A549 (cell line): Measurements from ENCODE around the gene ID3. TPM values are rescaled to one million over a fixed set of nuclear protein-coding genes. Genes with fewer than 3 reads are reported as not detected.

ENCODE experiments used
- ATAC-seq, 2 experiments: fragments of 200-7000 bp in 1 of 2; fragments of >200 bp in 1 of 2; cut with Nextera tagmentation in 1 of 2; cut with Tn5 transposase in 1 of 2; 3 replicates each; pipeline versions ENCODE4 v1.8.0 to v1.9.1; 2018 to 2020; ENCODE audit warnings: mild to moderate bottlenecking in 1 of 2, moderate library complexity in 1 of 2
- CTCF ChIA-PET: fragments of 300-600 bp; sonication (Branson Sonifier 250); formaldehyde crosslinking; extraction: SDS; loops from one replicate; lab custom pipeline; 2021; ENCODE audit warnings: antibody characterized with exemption, inconsistent platforms; lab: Yijun Ruan, JAX
- POLR2A ChIA-PET: fragments of 350-600 bp; formaldehyde crosslinking; extraction: SDS; loops from one replicate; lab custom pipeline; 2021; ENCODE audit warnings: antibody characterized with exemption, inconsistent platforms; lab: Yijun Ruan, JAX
- DNase-seq, 2 experiments: peaks; one replicate each; pipeline versions ENCODE4 v3.0.0 to v3.0.0-alpha.2; 2011 to 2016; ENCODE audit warnings: low read depth in 1 of 2, low spot score in 1 of 2
- FAIRE-seq: peaks from 2 replicates; lab custom pipeline; 2011; peaks lifted over from hg19 to GRCh38; lab: Jason Lieb, UNC
- H3K27ac ChIP-seq, 2 experiments: fragments of >200 bp; sonication (Bioruptor Twin); formaldehyde crosslinking; 3 replicates each; pipeline ENCODE4 v1.5.1; 2016 to 2017
- H3K4me1 ChIP-seq: fragments of >200 bp; sonication (Bioruptor Twin); formaldehyde crosslinking; 3 replicates; pipeline ENCODE4 v1.6.1; 2016
- H3K4me2 ChIP-seq: fragments of >200 bp; sonication (Bioruptor Twin); formaldehyde crosslinking; 3 replicates; pipeline ENCODE4 v1.6.1; 2016
- H3K4me3 ChIP-seq: fragments of >200 bp; sonication (Bioruptor Twin); formaldehyde crosslinking; 3 replicates; pipeline ENCODE4 v1.5.1; 2016
- H3K9me3 ChIP-seq: fragments of >200 bp; sonication (Bioruptor Twin); formaldehyde crosslinking; 3 replicates; pipeline ENCODE4 v1.6.1; 2016
- CBX8 ChIP-seq: fragments of 200-600 bp; sonication (generic); IDR thresholded peaks from 2 replicates; pipeline ENCODE4 v1.6.1; 2016
- CHD2 ChIP-seq: fragments of 150-350 bp; IDR thresholded peaks from 2 replicates; pipeline ENCODE4 v1.6.1; 2014; ENCODE audit warnings: low read length; ENCODE audit not compliant: partially characterized antibody
- CHD4 ChIP-seq: fragments of 200-600 bp; sonication (generic); IDR thresholded peaks from 2 replicates; pipeline ENCODE4 v1.6.1; 2016; ENCODE audit warnings: antibody characterized with exemption, mild to moderate bottlenecking, borderline replicate concordance
- EHF ChIP-seq: fragments of 250-450 bp; sonication (Bioruptor Pico); IDR thresholded peaks from 2 replicates; pipeline ENCODE4 v1.5.0; 2020; ENCODE audit warnings: mild to moderate bottlenecking
- EHMT2 ChIP-seq: fragments of 200-600 bp; sonication (generic); IDR thresholded peaks from 2 replicates; pipeline ENCODE4 v1.6.1; 2016; ENCODE audit warnings: antibody characterized with exemption, low read depth, mild to moderate bottlenecking, moderate library complexity
- FOSL2 ChIP-seq, 2 experiments: fragments of 450-650 bp in 1 of 2; fragments of >200 bp in 1 of 2; sonication (Bioruptor Twin) in 1 of 2; formaldehyde crosslinking; IDR thresholded peaks; 2 replicates each; pipeline versions ENCODE4 v1.5.0 to v1.6.1; 2016 to 2020; ENCODE audit warnings: mild to moderate bottlenecking in 1 of 2, moderate library complexity in 1 of 2
- FOXS1 ChIP-seq: fragments of 250-450 bp; sonication (Bioruptor Pico); IDR thresholded peaks from 2 replicates; pipeline ENCODE4 v1.5.0; 2020; ENCODE audit warnings: mild to moderate bottlenecking, moderate library complexity
- GATA3 ChIP-seq: IDR thresholded peaks from 2 replicates; pipeline ENCODE4 v1.6.1; 2012; ENCODE audit warnings: borderline replicate concordance
- HEYL ChIP-seq: fragments of 250-450 bp; sonication (Bioruptor Pico); IDR thresholded peaks from 2 replicates; pipeline ENCODE4 v1.8.0; 2021; ENCODE audit warnings: mild to moderate bottlenecking, moderate library complexity
- HOXA7 ChIP-seq: fragments of 250-450 bp; sonication (Bioruptor Pico); IDR thresholded peaks from 2 replicates; pipeline ENCODE4 v1.5.0; 2020; ENCODE audit warnings: mild to moderate bottlenecking, moderate library complexity
- HOXB13 ChIP-seq: fragments of 250-450 bp; sonication (Bioruptor Pico); IDR thresholded peaks from 2 replicates; pipeline ENCODE4 v1.5.0; 2020; ENCODE audit warnings: low read depth, mild to moderate bottlenecking, moderate library complexity
- MAFK ChIP-seq: fragments of 450-650 bp; IDR thresholded peaks from 2 replicates; pipeline ENCODE4 v1.6.1; 2014; ENCODE audit not compliant: partially characterized antibody
- NFE2L2 ChIP-seq: fragments of 150-350 bp; conservative IDR thresholded peaks from 2 replicates; pipeline ENCODE4 v1.6.1; 2014; ENCODE audit warnings: low read length
- NPAS2 ChIP-seq: fragments of 250-450 bp; sonication (Bioruptor Pico); IDR thresholded peaks from 2 replicates; pipeline ENCODE4 v1.8.0; 2022; ENCODE audit warnings: mild to moderate bottlenecking, moderate library complexity, borderline replicate concordance
- NR3C1 ChIP-seq: fragments of >200 bp; sonication (Bioruptor Twin); formaldehyde crosslinking; IDR thresholded peaks from 3 replicates; pipeline ENCODE4 v1.6.1; 2017
- RCOR1 ChIP-seq: fragments of 150-350 bp; IDR thresholded peaks from 2 replicates; pipeline ENCODE4 v1.6.1; 2014; ENCODE audit warnings: antibody characterized with exemption, low read length, low read depth
- SREBF2 ChIP-seq: fragments of 450-650 bp; IDR thresholded peaks from 2 replicates; pipeline ENCODE4 v1.6.1; 2014; ENCODE audit warnings: mild to moderate bottlenecking, moderate library complexity
- TFCP2L1 ChIP-seq: fragments of 250-450 bp; sonication (Bioruptor Pico); IDR thresholded peaks from 2 replicates; pipeline ENCODE4 v1.5.0; 2021; ENCODE audit warnings: mild to moderate bottlenecking
- ZSCAN20 ChIP-seq: fragments of 250-450 bp; sonication (Bioruptor Pico); IDR thresholded peaks from 2 replicates; pipeline ENCODE4 v1.8.0; 2022; ENCODE audit warnings: mild to moderate bottlenecking, moderate library complexity
- WGBS: methylation state at CpG from one replicate; pipeline ENCODE4 v1.1.6; 2017; ENCODE audit errors: missing lambda C conversion rate; 5-methylcytosine and 5-hydroxymethylcytosine counted together
- polyA plus RNA-seq, 4 experiments: library from polyadenylated mRNA; depleted of rRNA in 3 of 4; stranded (reverse); fragments of >200 nt; fragmentation: RNase III in 1 of 4; extraction: RNeasy Plus Mini Kit Qiagen cat#74134 plus additional on column Dnase treatment in 1 of 4; gene quantifications; 2 replicates in 3 of 4; 3 replicates in 1 of 4; pipeline ENCODE4 v1.2.3, GENCODE V29; 2011 to 2017
- TF ChIP-seq, protein P1 (sequence below): fragments of >200 bp; sonication (Bioruptor Twin); formaldehyde crosslinking; IDR thresholded peaks from 3 replicates; pipeline ENCODE4 v1.5.1; 2016

ID3 gene
- polyA plus RNA-seq, 2 of the 4 experiments (the other 2 are of a cell fraction) = 171 to 336 TPM

DNA sequence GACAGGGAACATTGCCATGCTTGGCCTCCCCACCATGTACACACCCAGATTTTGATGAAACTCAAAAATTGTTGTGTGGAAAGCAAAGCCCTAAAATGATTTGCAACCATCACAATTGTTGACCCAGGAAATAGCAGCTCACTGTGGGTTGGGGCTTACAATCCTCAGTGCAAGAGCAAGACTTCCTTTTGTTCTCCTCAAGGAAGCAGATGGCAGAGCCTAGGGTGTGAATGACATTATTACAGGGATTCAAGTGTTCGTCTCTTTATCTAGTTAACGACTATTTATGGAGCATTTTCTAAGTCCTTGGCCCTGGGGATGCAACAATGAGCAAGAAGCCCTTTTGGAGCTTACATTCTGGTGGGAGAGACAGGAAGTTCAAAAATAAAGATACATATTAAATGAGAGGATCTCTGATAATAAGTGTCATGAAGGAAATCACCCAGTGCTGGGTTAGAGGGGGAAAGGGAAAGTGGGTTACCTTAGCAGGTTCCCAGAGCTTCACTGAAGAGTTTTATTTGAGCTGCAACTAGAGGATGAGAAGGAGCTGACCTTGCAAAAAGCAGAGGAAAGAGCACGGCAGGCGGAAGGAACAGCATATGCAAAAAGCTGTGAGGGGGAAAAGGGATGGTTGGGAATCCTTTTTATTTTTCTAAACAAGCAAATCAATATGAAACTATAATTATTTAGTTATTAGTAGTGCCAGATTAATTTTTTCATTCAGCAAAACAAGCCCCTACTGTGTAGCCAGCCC is 38.5 kb upstream of the ID3 start:
- ATAC-seq (no peak), DNase-seq (no peak)
- CTCF ChIA-PET = interaction anchor here (0.5 to 12.8 kb wide), 4 partner anchors 15 to 53 kb away, joined by 4 to 143 read pairs (median 7); no protein-coding TSS in a partner anchor
- TF ChIP-seq HEYL (CRISPR knock-in tag) (no peak), RCOR1 (no peak), MAFK (peak; percentile 86)
- TF ChIP-seq, all 56 proteins: peak for 1
- Histone ChIP-seq H3K27ac (peak overlapping the region; percentile 96 to 100), H3K4me2 (peak overlapping the region; percentile 31), H3K4me1 (peaks cover 68% of the 10 kb centered on the region), H3K4me3 (no peak overlapping the region), H3K9me3 (no peaks in the 10 kb centered on the region)
- WGBS = 79% methylated on average over 4 of the region's 4 CpGs
- no peak for FAIRE-seq
- POLR2A ChIA-PET = interaction anchor here (2.1 to 2.3 kb wide), 2 partner anchors 38 to 43 kb away, joined by 7 to 10 read pairs; partner anchors contain the start of gene ID3

DNA sequence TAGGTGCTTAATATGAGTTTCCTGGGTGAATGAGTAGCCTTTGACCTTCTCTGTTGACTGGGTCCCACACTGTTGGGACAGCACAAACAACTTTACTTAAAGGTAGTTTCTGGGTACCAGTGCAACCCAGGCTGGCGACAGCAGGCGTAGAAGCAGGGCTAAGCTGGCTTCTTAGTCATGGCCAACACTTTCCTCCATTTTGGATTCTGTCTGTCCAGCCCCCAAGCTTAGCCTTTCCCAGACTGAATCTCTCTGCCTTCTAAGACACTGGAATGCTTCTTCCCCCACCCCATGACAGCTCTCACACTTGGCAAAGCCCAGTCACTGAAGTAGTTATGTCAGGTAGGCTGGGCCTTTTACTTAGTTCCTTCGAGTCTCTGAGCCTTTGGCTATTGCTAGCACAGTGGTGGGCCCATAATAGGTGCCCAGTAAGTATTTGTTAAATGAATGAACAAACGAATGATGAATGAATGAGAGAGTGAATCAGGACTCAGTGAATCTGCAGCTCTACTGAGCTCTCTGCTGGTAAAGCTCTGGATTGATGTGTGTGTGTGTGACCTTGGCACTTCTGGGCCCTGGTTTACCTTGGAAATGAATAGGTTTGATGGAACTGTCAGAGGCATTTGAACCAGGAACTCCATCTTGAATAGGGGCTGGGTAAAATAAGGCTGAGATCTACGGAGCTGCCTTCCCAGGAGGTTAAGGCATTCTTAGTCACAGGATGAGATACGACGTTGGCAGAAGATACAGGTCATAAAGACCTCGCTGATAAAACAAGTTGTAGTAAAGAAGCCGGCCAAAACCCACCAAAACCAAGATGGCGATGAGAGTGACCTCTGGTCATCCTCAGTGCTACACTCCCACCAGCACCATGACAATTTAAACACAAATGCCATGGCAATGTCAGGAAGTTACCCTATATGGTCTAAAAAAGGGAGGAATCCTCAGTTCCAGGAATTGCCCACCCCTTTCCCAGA is 37.4 kb upstream of the ID3 start:
- CTCF ChIA-PET = interaction anchor here (0.9 to 12.8 kb wide), 3 partner anchors 38 to 52 kb away, joined by 3 to 143 read pairs (median 4); no protein-coding TSS in a partner anchor
- POLR2A ChIA-PET = interaction anchor here (2.1 kb wide), 1 partner anchor 37 kb away, joined by 7 read pairs; the partner anchor contains the start of gene ID3
- H3K4me1 ChIP-seq = peaks cover 79% of the 10 kb centered on the region
- WGBS = 88% methylated on average over 10 of the region's 10 CpGs
- ATAC-seq (no peak), DNase-seq (no peak), FAIRE-seq (no peak)
- H3K4me2 ChIP-seq = peak overlapping the region; percentile 6; the same call in 1 of the 3 replicates
- H3K27ac ChIP-seq = peak overlapping the region; percentile 96 to 100
- no peaks in the 10 kb centered on the region for H3K9me3 ChIP-seq
- no peak overlapping the region for H3K4me3 ChIP-seq
- TF ChIP-seq TFCP2L1 (CRISPR knock-in tag) (no peak), SREBF2 (no peak), NFE2L2 (no peak), GATA3 (no peak), FOXS1 (no peak), NPAS2 (CRISPR knock-in tag) (no peak), HOXA7 (CRISPR knock-in tag) (no peak), CHD2 (no peak), FOSL2 (IDR thresholded peaks at IDR 0.05) (no peak), FOSL2 (CRISPR knock-in tag; IDR thresholded peaks at IDR 0.05) (no peak), EHMT2 (no peak), HOXB13 (CRISPR knock-in tag) (no peak), NR3C1 (no peak), CBX8 (no peak), CHD4 (no peak), ZSCAN20 (CRISPR knock-in tag) (no peak), EHF (CRISPR knock-in tag) (no peak)
- TF ChIP-seq, protein P1, sequence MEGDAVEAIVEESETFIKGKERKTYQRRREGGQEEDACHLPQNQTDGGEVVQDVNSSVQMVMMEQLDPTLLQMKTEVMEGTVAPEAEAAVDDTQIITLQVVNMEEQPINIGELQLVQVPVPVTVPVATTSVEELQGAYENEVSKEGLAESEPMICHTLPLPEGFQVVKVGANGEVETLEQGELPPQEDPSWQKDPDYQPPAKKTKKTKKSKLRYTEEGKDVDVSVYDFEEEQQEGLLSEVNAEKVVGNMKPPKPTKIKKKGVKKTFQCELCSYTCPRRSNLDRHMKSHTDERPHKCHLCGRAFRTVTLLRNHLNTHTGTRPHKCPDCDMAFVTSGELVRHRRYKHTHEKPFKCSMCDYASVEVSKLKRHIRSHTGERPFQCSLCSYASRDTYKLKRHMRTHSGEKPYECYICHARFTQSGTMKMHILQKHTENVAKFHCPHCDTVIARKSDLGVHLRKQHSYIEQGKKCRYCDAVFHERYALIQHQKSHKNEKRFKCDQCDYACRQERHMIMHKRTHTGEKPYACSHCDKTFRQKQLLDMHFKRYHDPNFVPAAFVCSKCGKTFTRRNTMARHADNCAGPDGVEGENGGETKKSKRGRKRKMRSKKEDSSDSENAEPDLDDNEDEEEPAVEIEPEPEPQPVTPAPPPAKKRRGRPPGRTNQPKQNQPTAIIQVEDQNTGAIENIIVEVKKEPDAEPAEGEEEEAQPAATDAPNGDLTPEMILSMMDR = no peak
